Choroid plexus epithelial cell (primary cell): ENCODE results near the gene CCDC141.

Source experiments
- DNase-seq: peaks from one replicate; pipeline ENCODE4 v3.0.0-alpha.2; 2010; ENCODE audit warnings: low read depth
- H3K4me3 ChIP-seq: 2 replicates; pipeline ENCODE4 v1.5.1; 2011; ENCODE audit warnings: low read depth, mild to moderate bottlenecking, control low read depth, low read length, moderate library complexity
- TF ChIP-seq, protein P1 (sequence below): conservative IDR thresholded peaks from 2 replicates; pipeline ENCODE4 v1.5.1; 2011; ENCODE audit warnings: low read depth, mild to moderate bottlenecking, control low read depth, inconsistent platforms, low read length, moderate library complexity

CCDC141 gene

GRCh38 chr2:178980815-178981214 lies 69.1 kb downstream of the CCDC141 start:
- TF ChIP-seq, protein P1, sequence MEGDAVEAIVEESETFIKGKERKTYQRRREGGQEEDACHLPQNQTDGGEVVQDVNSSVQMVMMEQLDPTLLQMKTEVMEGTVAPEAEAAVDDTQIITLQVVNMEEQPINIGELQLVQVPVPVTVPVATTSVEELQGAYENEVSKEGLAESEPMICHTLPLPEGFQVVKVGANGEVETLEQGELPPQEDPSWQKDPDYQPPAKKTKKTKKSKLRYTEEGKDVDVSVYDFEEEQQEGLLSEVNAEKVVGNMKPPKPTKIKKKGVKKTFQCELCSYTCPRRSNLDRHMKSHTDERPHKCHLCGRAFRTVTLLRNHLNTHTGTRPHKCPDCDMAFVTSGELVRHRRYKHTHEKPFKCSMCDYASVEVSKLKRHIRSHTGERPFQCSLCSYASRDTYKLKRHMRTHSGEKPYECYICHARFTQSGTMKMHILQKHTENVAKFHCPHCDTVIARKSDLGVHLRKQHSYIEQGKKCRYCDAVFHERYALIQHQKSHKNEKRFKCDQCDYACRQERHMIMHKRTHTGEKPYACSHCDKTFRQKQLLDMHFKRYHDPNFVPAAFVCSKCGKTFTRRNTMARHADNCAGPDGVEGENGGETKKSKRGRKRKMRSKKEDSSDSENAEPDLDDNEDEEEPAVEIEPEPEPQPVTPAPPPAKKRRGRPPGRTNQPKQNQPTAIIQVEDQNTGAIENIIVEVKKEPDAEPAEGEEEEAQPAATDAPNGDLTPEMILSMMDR: no peak
- no peak overlapping the region for H3K4me3 ChIP-seq
- no peak for DNase-seq

DNA sequence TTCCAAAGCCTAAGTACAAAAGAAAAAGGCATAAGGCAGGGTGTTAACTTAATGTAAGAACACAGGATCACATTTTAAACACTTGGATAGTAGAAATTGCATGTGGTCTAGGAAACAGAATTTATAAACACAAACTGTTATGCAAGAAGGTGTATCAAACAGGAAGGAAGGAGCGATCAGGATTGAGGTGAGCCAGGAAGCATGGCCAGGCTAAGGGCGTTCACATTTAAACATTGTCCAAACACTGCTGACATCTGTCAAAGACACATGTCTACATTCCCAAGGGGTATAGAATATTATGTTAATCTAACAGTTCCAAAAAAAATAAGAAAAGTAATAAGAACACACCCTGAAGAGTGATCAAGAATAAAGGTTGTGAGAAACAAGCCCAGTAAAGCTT lies 71.3 kb downstream of the CCDC141 start:
- no peak overlapping the region for H3K4me3 ChIP-seq
- TF ChIP-seq, protein P1: no peak
- no peak for DNase-seq

- TF ChIP-seq, protein P1: no peak
- DNase-seq: no peak
These were observed 73.6 kb downstream of the CCDC141 start for GRCh38 chr2:178976351-178976750.

DNA sequence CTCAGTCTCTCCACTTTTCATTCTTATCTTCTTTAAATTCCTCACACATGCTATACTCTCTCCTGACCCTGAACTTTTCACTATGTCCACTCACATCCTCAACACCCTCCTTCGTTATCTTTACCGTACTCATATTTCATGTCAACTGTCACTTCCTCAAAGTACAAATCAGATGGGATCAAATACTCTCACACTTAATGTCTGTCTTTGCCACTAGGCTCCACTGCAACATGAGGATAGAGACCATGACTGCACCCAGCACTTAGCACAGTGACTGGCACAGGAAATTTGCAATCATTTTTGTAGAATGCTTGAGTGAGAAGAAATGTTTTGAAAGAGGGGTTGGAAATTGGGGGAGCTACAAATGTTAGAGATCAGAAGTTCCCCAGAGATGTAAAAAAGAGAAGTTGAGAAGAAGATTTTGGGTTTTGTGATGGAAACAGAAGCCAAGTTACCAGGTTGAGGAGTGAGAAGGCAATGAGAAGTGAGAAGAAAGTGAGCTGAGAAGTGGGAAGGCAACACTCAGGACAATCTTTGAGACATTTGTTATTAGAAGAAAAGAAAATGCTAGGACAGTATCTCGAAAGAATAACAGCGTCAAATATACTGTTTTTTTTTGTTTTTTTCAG lies 87.0 kb downstream of the CCDC141 start:
- no peak overlapping the region for H3K4me3 ChIP-seq
- no peak for DNase-seq
- TF ChIP-seq, protein P1: no peak

More at GRCh38 chr2:178976351-178976750, 73.6 kb downstream of the CCDC141 start:
- H3K4me3 ChIP-seq: no peak overlapping the region

DNA sequence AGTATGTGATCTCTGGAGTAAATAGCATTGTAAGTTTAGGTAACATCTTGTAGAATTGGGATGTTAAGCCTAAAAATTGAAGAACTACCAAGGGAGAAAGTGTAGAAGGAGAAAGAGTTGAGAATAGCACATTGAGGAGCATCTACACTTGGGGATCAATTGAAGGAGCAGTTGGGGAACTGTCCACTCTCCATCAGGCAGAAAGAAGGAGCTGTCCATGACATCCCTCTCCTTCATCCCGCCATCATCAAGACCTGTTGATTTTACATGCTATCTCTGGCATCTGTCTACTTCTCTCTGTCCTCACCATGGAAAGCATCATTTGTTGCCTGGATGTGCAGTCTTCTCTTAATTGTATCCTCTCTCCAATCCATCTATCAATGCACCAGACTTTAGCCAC lies 87.8 kb downstream of the CCDC141 start:
- TF ChIP-seq, protein P1: no peak
- H3K4me3 ChIP-seq: no peak overlapping the region
- no peak for DNase-seq

DNA sequence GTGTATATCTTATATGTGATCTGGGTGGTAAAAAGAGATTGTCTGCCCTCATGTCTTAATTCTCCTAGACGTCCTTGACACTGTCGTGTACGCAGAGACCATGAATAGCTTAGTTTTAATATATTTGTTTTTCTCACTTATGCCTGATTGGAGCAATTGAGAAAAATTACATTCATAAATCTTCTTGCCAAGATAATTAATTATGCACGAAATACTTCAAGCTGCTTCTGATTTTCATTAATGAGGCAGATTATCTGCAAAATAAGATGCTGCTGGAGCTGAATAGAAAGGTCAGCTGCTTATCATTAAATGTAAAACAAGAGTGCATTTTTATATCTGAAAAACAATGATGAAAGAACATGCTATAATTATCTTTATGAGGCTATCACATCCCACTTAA lies 95.9 kb downstream of the CCDC141 start:
- no peak overlapping the region for H3K4me3 ChIP-seq
- no peak for DNase-seq
- TF ChIP-seq, protein P1: no peak
